Left cardiac atrium (tissue), 4 donors: ENCODE results near the gene CBY3. TPM values are rescaled to one million over a fixed set of nuclear protein-coding genes. Genes with fewer than 3 reads are reported as not detected.
"Not testable (repeated sequence)": the region's sequence is repeated elsewhere in the genome, so short reads cannot be mapped to it uniquely, and the experiment has no call there.

Experiments
- ATAC-seq, 2 donors: fragments of 200-7000 bp; cut with Tn5 transposase; one replicate each; pipeline ENCODE4 v1.9.1; 2020; ENCODE audit warnings: mild to moderate bottlenecking in 2 of 2, moderate library complexity in 2 of 2
- DNase-seq: peaks from one replicate; pipeline ENCODE4 v3.0.0-alpha.2; 2020
- intact Hi-C, 2 donors: fragments of 100-400 bp; cut with DNase I; formaldehyde crosslinking; loops; one replicate each; pipeline versions ENCODE4 v1.14.1 to v1.15.1; 2022 to 2023
- long read RNA-seq: library from polyadenylated mRNA; unstranded; transcript quantifications from one replicate; pipeline ENCODE4 v2.0.0, GENCODE V29; 2021
- total RNA-seq, 2 donors: library from RNA; stranded (reverse); fragmentation: NEBNext Ultra II Directional; extraction: Animal tissue kit (Norgen Biotek cat#: 25700); gene quantifications; one replicate each; pipeline ENCODE4 v1.2.1, GENCODE V29; 2021
- donor health status: DM: no; HTN: yes; CAD: no.
- donor health status: DM: no; HTN: yes; CAD: no; lungs with severe emphysema.
- donor health status: DM: yes; HTN: yes; CAD: no.
- donor health status: Dilated cardiomyopathy.

The CBY3 gene
- not detected for total RNA-seq
- long read RNA-seq = 0 reads

- intact Hi-C loops = no loop called here
- ATAC-seq = no peak
- DNase-seq = no peak
These were observed at the start of gene CBY3 for GRCh38 chr5:179680780-179681401. CBY3 (minus strand) TSS chr5:179681034; CDS start chr5:179680918, 116 bp downstream.

DNA sequence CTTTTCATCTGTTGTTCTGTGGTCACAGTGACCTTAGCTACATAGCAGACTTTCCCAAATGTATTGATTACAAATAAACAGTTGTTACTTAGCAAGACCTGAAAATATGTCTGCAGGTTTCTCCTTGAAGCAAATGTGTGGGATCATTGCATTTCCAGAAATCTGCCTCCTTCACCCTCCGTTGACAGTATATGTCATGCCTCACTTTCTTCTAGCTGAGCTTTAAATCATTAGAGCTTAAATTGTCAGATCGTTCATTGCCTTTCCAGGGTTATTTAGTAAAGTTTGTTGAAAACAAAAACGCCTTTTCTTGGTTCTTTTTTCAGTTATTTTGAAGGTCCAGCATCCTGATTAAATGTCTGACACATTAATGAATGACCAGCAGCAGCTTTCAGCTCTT, 49.5 kb upstream of the CBY3 start:
- DNase-seq (no peak), ATAC-seq (no peak)
- intact Hi-C loops = no loop called here

DNA sequence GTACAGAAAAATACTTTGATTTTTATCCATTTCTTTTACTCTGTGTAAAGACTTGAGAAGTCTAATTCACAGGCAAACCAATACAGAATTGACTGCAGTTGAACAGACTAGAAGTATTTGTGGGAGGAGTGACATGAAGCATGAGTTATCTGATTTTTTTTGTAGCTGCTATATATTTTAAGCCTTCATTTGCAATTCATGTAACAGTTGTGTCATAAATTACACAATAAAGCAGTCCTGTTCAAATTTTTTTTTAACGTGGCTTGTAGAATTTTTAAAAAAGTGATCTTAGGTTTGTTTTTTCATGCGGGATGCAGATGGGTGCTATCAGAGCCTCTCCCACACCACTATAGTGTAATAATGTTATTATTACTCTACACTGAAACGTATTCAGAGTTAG, 48.9 kb upstream of the CBY3 start:
- DNase-seq (no peak), ATAC-seq (no peak)
- intact Hi-C loops = no loop called here

GRCh38 chr5:179729303-179729702, 48.5 kb upstream of the CBY3 start:
- ATAC-seq (no peak), DNase-seq (no peak)
- intact Hi-C loops = no loop called here

DNA sequence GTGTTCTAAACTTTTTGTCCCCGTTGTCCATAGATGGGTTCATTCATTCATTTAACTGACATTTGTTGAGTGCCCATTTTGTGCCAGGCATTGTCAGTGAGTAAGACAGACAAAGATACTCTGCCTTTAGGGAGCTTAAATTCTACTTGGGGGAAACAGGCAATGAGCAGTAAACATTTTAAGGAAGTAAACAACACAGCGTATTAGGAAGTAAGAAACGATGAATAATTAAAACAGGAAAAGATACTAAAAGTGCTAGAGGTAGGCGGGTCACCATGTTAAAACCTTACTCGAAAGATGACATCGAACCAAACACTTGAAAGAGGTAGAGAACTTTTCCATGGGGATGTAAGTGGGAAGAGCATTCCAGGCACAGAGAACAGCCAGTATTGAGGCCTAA, 46.3 kb upstream of the CBY3 start:
- ATAC-seq (no peak), DNase-seq (no peak)
- intact Hi-C loops = no loop called here

- intact Hi-C loops = loop anchor here in 1 of 2 donors (2.0 kb wide), 1 partner anchor 17 kb away; no protein-coding TSS in a partner anchor
- ATAC-seq (no peak), DNase-seq (no peak)
These were observed 43.3 kb upstream of the CBY3 start for GRCh38 chr5:179724163-179724562.

DNA sequence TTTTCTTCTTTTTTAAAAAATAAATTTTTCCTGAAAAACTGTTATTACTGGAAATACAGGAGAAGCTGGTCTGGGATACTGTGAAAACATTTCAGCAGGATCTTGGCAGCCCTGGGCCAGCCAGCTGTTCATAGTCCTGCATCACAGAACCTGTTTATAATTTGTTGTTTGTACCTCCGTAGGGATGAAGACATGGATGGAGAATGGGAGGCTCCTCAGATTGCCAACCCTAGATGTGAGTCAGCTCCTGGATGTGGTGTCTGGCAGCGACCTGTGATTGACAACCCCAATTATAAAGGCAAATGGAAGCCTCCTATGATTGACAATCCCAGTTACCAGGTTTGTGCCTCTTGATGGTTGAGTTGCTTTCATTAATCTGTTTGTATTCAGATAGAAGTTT, 39.4 kb upstream of the CBY3 start:
- DNase-seq (no peak), ATAC-seq (no peak)
- intact Hi-C loops = no loop called here

DNA sequence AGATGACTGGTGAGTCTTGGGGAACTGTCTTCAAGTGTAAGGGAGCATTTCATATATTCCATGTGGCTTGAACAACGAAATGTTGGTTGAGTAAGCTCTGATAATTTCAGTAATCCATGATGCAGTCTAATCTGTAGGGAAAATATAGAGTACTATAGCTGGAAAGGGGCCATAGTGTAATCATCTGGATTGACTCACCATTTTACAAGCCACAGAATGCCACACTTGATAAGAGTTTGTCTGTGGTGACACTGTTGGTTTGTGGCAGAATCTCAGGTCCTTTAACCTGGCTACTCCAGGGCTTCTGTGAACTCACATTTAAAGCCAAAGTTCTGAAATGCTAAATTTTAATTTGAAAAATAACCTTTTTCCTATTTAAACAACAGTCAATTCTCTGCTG, 35.5 kb upstream of the CBY3 start:
- intact Hi-C loops = no loop called here
- DNase-seq = no peak
- ATAC-seq = no peak

GRCh38 chr5:179700401-179700918, 19.6 kb upstream of the CBY3 start:
- ATAC-seq (no peak), DNase-seq (no peak)
- intact Hi-C loops = no loop called here

GRCh38 chr5:179699616-179700237, 18.9 kb upstream of the CBY3 start:
- DNase-seq (no peak), ATAC-seq (peak in 1 of 2 donors; percentile 7)
- intact Hi-C loops = loop anchor here in 1 of 2 donors (10.0 kb wide), 1 partner anchor 55 kb away; no protein-coding TSS in a partner anchor

DNA sequence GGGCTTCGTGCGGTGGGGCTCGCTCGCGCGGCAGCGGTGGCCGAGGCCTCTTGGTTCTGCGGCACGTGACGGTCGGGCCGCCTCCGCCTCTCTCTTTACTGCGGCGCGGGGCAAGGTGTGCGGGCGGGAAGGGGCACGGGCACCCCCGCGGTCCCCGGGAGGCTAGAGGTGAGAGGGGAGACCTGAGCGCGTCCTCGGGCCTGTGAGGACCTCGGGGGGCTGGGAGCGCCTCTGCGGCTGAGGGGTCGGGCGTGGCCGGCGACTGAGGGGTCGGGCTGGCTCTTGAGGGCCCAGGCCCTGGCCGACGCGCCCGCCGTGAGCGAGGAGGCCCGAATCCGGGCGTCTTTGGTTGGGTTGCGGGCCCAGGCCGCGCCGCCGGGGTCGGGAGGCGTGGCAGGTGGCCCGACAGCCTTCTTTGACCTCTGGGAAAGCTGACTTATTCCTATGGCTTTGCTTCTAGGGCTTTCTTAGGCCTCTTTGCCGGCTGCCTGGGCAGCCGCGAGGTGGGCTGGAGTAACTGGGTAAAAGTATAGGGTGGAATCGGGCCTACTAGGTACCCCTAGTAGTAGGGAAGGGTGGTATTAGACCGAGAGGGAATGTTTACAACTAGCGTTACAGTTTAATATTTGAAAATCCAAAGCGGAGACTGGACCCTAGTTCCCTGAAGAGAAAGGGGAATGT, 18.2 kb upstream of the CBY3 start, which contains the start of gene CANX:
CANX (plus strand) TSS at position 33 of the 681 bp plus-strand sequence. CDS start 6,715 bp downstream, outside the sequence.
- DNase-seq (no peak), ATAC-seq (peak; percentile 5 to 24)
- intact Hi-C loops = loop anchor here in 1 of 2 donors (10.0 kb wide), 1 partner anchor 56 kb away; no protein-coding TSS in a partner anchor

DNA sequence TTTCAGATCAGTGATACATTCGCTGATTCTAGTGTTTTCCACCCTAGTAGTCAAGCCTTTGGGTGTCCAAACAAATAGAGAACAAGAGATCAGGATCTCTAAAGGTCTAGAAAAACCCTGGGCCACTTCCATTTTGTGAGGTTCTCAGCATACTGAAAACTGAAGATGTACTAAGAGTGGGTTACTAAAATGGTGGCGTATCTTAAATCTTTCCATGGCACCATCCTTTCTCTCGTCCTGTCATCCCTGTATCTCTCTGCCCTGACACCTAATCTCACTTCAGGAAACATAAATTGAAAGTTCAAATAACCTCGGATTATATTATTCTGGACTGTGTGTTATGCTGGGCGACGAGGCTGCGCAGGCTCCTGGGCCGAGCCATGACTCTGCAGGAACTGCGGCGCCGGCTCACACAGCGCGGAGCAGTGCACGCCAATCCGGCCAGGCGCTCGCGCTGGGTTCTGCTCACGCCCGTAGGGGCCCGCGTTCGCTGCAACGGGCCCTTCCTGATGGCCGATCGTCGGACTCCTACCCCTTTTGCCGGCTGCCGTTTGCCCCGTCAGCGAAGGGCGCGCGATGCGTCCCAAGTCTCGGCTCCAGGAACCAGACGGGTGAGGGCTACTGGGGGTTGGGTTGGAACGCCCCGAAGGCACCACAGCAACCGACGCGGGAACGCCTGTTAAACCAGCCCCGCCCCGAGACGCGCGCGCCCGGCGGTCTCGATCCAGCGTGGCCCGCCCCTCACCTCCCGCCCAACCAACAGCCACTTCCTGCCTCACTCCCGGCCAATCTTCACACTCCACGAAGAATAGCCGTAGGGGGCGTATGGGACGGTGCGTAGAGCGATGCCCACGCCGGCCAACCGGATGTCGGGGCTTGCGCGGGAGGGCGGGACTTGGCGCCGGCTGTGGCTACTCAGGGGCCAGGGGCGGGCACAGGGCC, 17.4 kb upstream of the CBY3 start:
- peak; percentile 94 to 97 for ATAC-seq
- DNase-seq = peak; percentile 99
- intact Hi-C loops = loop anchor here in 1 of 2 donors (10.0 kb wide), 1 partner anchor 57 kb away; no protein-coding TSS in a partner anchor

DNA sequence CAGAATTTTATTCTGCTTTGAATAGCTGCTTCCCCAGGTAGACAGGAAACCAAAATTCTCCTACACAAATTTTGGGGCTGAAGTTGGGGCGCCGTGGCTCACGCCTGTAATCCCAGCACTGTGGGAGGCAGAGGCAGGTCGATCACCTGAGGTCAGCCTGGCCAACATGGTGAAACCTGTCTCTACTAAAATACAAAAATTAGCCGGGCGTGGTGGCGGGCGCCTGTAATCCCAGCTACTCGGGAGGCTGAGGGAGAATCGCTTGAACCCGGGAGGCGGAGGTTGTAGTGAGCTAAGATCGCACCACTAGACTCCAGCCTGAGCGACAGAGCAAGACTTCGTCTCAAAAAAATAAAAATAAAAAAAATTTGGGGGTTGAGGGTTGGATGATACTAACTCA, 16.7 kb upstream of the CBY3 start:
- ATAC-seq, DNase-seq: not testable (repeated sequence)
- intact Hi-C loops = loop anchor here in 1 of 2 donors (10.0 kb wide), 1 partner anchor 57 kb away; no protein-coding TSS in a partner anchor

DNA sequence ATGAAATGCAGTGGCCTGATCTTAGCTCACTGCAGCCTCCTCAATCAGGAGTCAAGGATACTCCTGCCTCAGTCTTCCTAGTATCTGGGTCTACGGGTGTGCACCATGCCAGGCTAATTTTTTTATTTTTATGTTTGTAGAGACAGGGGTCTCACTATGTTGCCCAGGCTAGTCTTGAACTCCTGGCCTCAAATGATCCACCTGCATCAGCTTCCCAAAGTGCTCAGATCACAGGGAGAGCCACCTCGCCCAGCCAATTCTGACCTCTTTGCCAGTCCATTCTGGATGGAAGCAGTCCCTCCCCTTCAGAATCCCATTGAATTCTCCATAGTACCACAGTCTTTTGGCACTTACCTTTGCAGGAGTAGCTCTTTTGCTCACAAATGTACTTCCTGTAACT, 16.3 kb upstream of the CBY3 start:
- DNase-seq (no peak), ATAC-seq (no peak)
- intact Hi-C loops = loop anchor here in 1 of 2 donors (10.0 kb wide), 1 partner anchor 58 kb away; no protein-coding TSS in a partner anchor

- intact Hi-C loops = loop anchor here in 1 of 2 donors (10.0 kb wide), 1 partner anchor 58 kb away; no protein-coding TSS in a partner anchor
These were observed 15.8 kb upstream of the CBY3 start for GRCh38 chr5:179696603-179697002.

DNA sequence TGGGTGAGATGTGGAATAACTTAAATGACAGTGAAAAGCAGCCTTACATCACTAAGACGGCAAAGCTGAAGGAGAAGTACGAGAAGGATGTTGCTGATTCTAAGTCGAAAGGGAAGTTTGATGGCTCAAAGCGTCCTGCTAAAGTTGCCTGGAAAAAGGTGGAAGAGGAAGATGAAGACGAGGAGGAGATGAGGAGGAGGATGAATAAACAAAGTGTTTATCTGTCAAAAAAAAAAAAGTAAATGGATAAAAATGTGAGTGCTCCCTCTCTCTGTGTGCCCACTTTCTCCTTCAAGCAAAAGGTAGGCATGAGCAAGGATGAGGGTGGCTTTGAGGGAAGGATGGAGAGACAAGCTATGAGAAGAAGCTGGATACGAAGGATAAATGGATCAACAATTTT, 13.7 kb upstream of the CBY3 start:
- ATAC-seq = no peak
- intact Hi-C loops = loop anchor here in 1 of 2 donors (10.0 kb wide), 1 partner anchor 60 kb away; no protein-coding TSS in a partner anchor
- DNase-seq = no peak

More at GRCh38 chr5:179696603-179697002, 15.8 kb upstream of the CBY3 start:
- ATAC-seq (no peak), DNase-seq (no peak)

DNA sequence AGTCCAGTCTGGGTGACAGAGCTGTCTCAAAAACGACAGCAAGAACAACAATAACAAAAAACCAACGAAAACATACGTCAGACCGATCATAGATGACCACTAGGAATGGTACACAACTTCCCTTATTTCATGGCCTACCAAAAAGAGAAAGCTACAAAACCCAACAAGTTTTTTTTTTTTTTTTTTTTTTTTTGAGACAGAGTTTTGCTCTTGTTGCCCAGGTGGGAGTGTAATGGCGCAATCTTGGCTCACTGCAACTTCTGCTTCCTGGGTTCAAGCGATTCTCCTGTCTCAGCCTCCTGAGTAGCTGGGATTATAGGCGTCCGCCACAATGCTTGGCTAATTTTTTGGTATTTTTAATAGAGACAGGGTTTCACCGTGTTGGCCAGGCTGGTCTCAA, 8.4 kb upstream of the CBY3 start:
- ATAC-seq, DNase-seq, intact Hi-C loops: not testable (repeated sequence)

GRCh38 chr5:179680014-179680779, 637 bp downstream of the CBY3 start:
- ATAC-seq (no peak), DNase-seq (no peak)
- intact Hi-C loops = no loop called here
